NCI-H128 (cell line): ENCODE data around the gene CDPF1.
"Not testable (repeated sequence)": the region's sequence is repeated elsewhere in the genome, so short reads cannot be mapped to it uniquely, and the experiment has no call there.

ENCODE experiments used
- DNase-seq: peaks from one replicate; lab custom pipeline; 2025; ENCODE audit not compliant: unreplicated experiment; lab: John Stamatoyannopoulos, UW

CDPF1 gene

GRCh38 chr22:46226577-46226976 is 23.5 kb downstream of the CDPF1 start:
- no peak for DNase-seq

- DNase-seq, result no peak
Observed at GRCh38 chr22:46225631-46226030, 24.5 kb downstream of the CDPF1 start.

- DNase-seq, result no peak
Observed at GRCh38 chr22:46224898-46225290, 25.2 kb downstream of the CDPF1 start.

GRCh38 chr22:46224044-46224897 is 25.8 kb downstream of the CDPF1 start:
- DNase-seq, result no peak

- no peak for DNase-seq
Observed at GRCh38 chr22:46220921-46221320, 29.2 kb downstream of the CDPF1 start.

GRCh38 chr22:46219636-46220035 is 30.5 kb downstream of the CDPF1 start:
- no peak for DNase-seq

GRCh38 chr22:46214616-46215015 is 35.5 kb downstream of the CDPF1 start:
- DNase-seq, result no peak

- no peak for DNase-seq
Observed at GRCh38 chr22:46214149-46214548, 35.9 kb downstream of the CDPF1 start.

GRCh38 chr22:46213052-46213451 is 37.0 kb downstream of the CDPF1 start:
- no peak for DNase-seq

GRCh38 chr22:46212195-46212594 is 37.9 kb downstream of the CDPF1 start:
- DNase-seq, result no peak

GRCh38 chr22:46209262-46209661 is 40.8 kb downstream of the CDPF1 start:
- DNase-seq, result no peak

- no peak for DNase-seq
Observed at GRCh38 chr22:46203601-46203980, 46.5 kb downstream of the CDPF1 start.

GRCh38 chr22:46202897-46203600 is 47.0 kb downstream of the CDPF1 start:
- no peak for DNase-seq

- no peak for DNase-seq
Observed at GRCh38 chr22:46201059-46201757, 48.9 kb downstream of the CDPF1 start.

- not testable (repeated sequence) for DNase-seq
Observed at GRCh38 chr22:46198806-46199205, 51.3 kb downstream of the CDPF1 start.

GRCh38 chr22:46198274-46198673 is 51.8 kb downstream of the CDPF1 start:
- DNase-seq, result no peak

GRCh38 chr22:46196278-46196677 is 53.8 kb downstream of the CDPF1 start:
- DNase-seq, result no peak

GRCh38 chr22:46195487-46196165 is 54.5 kb downstream of the CDPF1 start:
- DNase-seq, result no peak
